DND-41 (cell line): ENCODE measurements around the gene PITPNM3.

Experiments
- ATAC-seq: fragments of 200-7000 bp; cut with Tn5 transposase; 3 replicates; pipeline ENCODE4 v1.9.1; 2021; ENCODE audit warnings: low read depth; ENCODE audit not compliant: insufficient read depth
- DNase-seq: peaks from one replicate; pipeline ENCODE4 v3.0.0-alpha.2; 2020
- H2AFZ ChIP-seq: 2 replicates; pipeline ENCODE4 v1.6.0; 2012; ENCODE audit warnings: low read depth, low read length
- H3K27ac ChIP-seq: 2 replicates; pipeline ENCODE4 v1.5.1; 2012; ENCODE audit warnings: low read length, inconsistent platforms
- H3K27me3 ChIP-seq: fragments of 200-600 bp; sonication (generic); 2 replicates; pipeline ENCODE4 v1.6.0; 2012; ENCODE audit warnings: low read length, mild to moderate bottlenecking, inconsistent platforms; ENCODE audit not compliant: insufficient read depth, poor library complexity
- H3K36me3 ChIP-seq: 2 replicates; pipeline ENCODE4 v1.5.1; 2012; ENCODE audit warnings: low read length, inconsistent platforms; ENCODE audit not compliant: insufficient read depth
- H3K4me1 ChIP-seq: 2 replicates; pipeline ENCODE4 v1.5.1; 2012; ENCODE audit warnings: mild to moderate bottlenecking, low read length; ENCODE audit not compliant: insufficient read depth
- H3K4me2 ChIP-seq: 2 replicates; pipeline ENCODE4 v1.6.0; 2012; ENCODE audit warnings: mild to moderate bottlenecking, moderate library complexity, low read length, inconsistent platforms; ENCODE audit not compliant: insufficient read depth
- H3K4me3 ChIP-seq, 2 experiments: fragments of 200-600 bp in 1 of 2; shearing (Covaris generic) in 1 of 2; 2 replicates each; pipeline ENCODE4 v1.5.1; 2012 to 2016; ENCODE audit warnings: inconsistent platforms in 2 of 2, low read length in 2 of 2, mild to moderate bottlenecking in 2 of 2, low read depth in 1 of 2, moderate library complexity in 1 of 2
- H3K79me2 ChIP-seq: 2 replicates; pipeline ENCODE4 v1.6.0; 2012; ENCODE audit warnings: low read length, inconsistent platforms; ENCODE audit not compliant: insufficient read depth
- H3K9ac ChIP-seq: 2 replicates; pipeline ENCODE4 v1.6.0; 2012; ENCODE audit warnings: low read depth, mild to moderate bottlenecking, inconsistent platforms, low read length, moderate library complexity
- H3K9me3 ChIP-seq: 2 replicates; pipeline ENCODE4 v1.5.1; 2012; ENCODE audit warnings: low read length, moderate library complexity, mild to moderate bottlenecking, inconsistent platforms; ENCODE audit not compliant: insufficient read depth, severe bottlenecking
- H4K20me1 ChIP-seq: 2 replicates; pipeline ENCODE4 v1.6.0; 2012; ENCODE audit warnings: low read length; ENCODE audit not compliant: insufficient read depth
- EZH2 ChIP-seq: IDR thresholded peaks from 3 replicates; pipeline ENCODE4 v1.6.1; 2012; ENCODE audit warnings: borderline replicate concordance, low read depth, mild to moderate bottlenecking, moderate library complexity, low read length, inconsistent platforms; ENCODE audit not compliant: severe bottlenecking
- TF ChIP-seq, protein P1 (sequence below): IDR thresholded peaks from 2 replicates; pipeline ENCODE4 v1.5.1; 2012; ENCODE audit warnings: borderline replicate concordance, low read length, moderate library complexity, mild to moderate bottlenecking; ENCODE audit not compliant: poor library complexity, severe bottlenecking; ENCODE audit errors: extremely low read depth

PITPNM3 gene

DNA sequence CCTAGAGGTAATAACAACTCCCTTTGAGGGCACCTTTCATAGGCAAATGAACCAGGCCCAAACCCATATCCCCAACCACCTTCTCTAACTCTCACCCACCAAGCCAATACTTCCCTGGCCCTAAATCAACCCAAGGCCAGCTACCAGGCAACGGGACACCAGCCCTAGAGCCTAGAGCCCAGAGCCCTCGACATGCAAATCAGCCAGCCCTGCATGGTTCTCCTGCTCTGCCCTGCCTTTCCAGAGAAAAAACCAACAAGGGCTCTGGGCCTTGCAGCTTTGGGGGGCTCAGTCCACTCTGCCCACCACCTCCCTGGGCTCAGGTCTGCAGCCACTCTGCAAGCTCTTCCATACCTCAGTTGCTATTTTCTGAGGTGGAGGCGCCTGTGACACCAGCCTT lies 55.0 kb downstream of the PITPNM3 start:
- no peak overlapping the region for H3K4me2 ChIP-seq
- no peaks in the 10 kb centered on the region for H3K4me1 ChIP-seq
- peaks cover under 1% of the 10 kb centered on the region for H3K27me3 ChIP-seq
- H3K36me3 ChIP-seq: no peaks in the 10 kb centered on the region
- DNase-seq (no peak), ATAC-seq (no peak)
- no peak for TF ChIP-seq EZH2
- TF ChIP-seq, protein P1, sequence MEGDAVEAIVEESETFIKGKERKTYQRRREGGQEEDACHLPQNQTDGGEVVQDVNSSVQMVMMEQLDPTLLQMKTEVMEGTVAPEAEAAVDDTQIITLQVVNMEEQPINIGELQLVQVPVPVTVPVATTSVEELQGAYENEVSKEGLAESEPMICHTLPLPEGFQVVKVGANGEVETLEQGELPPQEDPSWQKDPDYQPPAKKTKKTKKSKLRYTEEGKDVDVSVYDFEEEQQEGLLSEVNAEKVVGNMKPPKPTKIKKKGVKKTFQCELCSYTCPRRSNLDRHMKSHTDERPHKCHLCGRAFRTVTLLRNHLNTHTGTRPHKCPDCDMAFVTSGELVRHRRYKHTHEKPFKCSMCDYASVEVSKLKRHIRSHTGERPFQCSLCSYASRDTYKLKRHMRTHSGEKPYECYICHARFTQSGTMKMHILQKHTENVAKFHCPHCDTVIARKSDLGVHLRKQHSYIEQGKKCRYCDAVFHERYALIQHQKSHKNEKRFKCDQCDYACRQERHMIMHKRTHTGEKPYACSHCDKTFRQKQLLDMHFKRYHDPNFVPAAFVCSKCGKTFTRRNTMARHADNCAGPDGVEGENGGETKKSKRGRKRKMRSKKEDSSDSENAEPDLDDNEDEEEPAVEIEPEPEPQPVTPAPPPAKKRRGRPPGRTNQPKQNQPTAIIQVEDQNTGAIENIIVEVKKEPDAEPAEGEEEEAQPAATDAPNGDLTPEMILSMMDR: no peak
- no peak overlapping the region for H3K9ac ChIP-seq
- no peak overlapping the region for H2AFZ ChIP-seq
- no peaks in the 10 kb centered on the region for H3K9me3 ChIP-seq
- no peak overlapping the region for H3K27ac ChIP-seq
- H4K20me1 ChIP-seq: peaks cover 12% of the 10 kb centered on the region; the same call in 1 of the 2 replicates
- H3K79me2 ChIP-seq: no peaks in the 10 kb centered on the region
- no peak overlapping the region for H3K4me3 ChIP-seq

GRCh38 chr17:6498901-6499540 lies 57.3 kb downstream of the PITPNM3 start:
- no peaks in the 10 kb centered on the region for H3K9me3 ChIP-seq

DNA sequence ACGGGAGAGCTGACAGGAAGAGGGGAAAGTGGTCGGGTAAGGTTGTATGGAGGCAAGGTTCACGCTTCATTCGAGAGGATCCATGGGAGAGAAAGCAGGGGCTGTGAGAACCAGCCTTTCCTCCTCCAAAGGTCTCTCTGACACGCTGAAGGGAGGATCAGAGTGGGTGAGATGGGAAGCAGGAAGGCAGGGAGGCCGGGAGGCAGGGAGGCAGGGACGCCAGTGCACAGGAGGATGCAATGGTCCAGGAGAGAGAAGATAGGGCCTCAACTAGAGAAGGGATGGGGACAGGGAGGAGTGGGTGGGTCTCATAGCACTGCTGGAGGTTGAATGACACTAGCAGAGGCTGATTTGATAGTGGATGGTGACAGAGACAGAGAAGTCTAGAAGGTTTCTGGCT lies 58.0 kb downstream of the PITPNM3 start:
- DNase-seq: no peak
- no peak for ATAC-seq
- no peak overlapping the region for H3K27ac ChIP-seq
- H3K9ac ChIP-seq: no peak overlapping the region
- no peak overlapping the region for H3K4me2 ChIP-seq
- no peaks in the 10 kb centered on the region for H3K4me1 ChIP-seq
- TF ChIP-seq, protein P1: no peak
- no peak for TF ChIP-seq EZH2
- H4K20me1 ChIP-seq: peaks cover 12% of the 10 kb centered on the region
- H3K9me3 ChIP-seq: no peaks in the 10 kb centered on the region
- no peaks in the 10 kb centered on the region for H3K36me3 ChIP-seq
- no peak overlapping the region for H2AFZ ChIP-seq
- H3K4me3 ChIP-seq: no peak overlapping the region
- H3K27me3 ChIP-seq: peaks cover 12% of the 10 kb centered on the region
- H3K79me2 ChIP-seq: no peaks in the 10 kb centered on the region

More at GRCh38 chr17:6498901-6499540, 57.3 kb downstream of the PITPNM3 start:
- H3K4me1 ChIP-seq: no peaks in the 10 kb centered on the region
- H3K4me3 ChIP-seq: no peak overlapping the region
- no peaks in the 10 kb centered on the region for H3K79me2 ChIP-seq
- H3K36me3 ChIP-seq: no peaks in the 10 kb centered on the region
- H3K9ac ChIP-seq: no peak overlapping the region
- H2AFZ ChIP-seq: no peak overlapping the region
- H4K20me1 ChIP-seq: peaks cover 12% of the 10 kb centered on the region
- DNase-seq (no peak), ATAC-seq (no peak)
- no peak overlapping the region for H3K4me2 ChIP-seq
- TF ChIP-seq, protein P1: no peak
- no peak for TF ChIP-seq EZH2
- peaks cover 12% of the 10 kb centered on the region for H3K27me3 ChIP-seq
- H3K27ac ChIP-seq: no peak overlapping the region
